ENCODE results near the gene LRRC26.

- TF ChIP-seq EZH2 (IDR thresholded peaks at IDR 0.05) (no peak), POLR2AphosphoS5 (IDR thresholded peaks at IDR 0.05; ENCODE audit: borderline replicate concordance, low read depth, low read length) (no peak), FOXP2 (optimal IDR thresholded peaks at IDR 0.05; ENCODE audit: control extremely low read depth, extremely low read length, insufficient read depth) (no peak)
Observed at GRCh38 chr9:137138058-137138721, 31.7 kb downstream of the LRRC26 start.

All from SK-N-MC (cell line).